Neural cell (in vitro differentiated cells): ENCODE measurements around the gene SH3BP4.

Source experiments
- CTCF ChIP-seq: fragments of 450-650 bp; IDR thresholded peaks from 2 replicates; pipeline ENCODE4 v1.5.1; 2014; ENCODE audit warnings: antibody characterized with exemption, mild to moderate bottlenecking, moderate library complexity; ENCODE audit not compliant: poor library complexity, severe bottlenecking
- EZH2 ChIP-seq: fragments of 200-600, 300-800 bp; shearing (Covaris generic), sonication (generic); IDR thresholded peaks from 2 replicates; pipeline ENCODE4 v1.6.1; 2014; ENCODE audit warnings: antibody characterized with exemption, low read length, borderline replicate concordance, mild to moderate bottlenecking; ENCODE audit not compliant: insufficient read depth, poor library complexity, severe bottlenecking
- POLR2AphosphoS5 ChIP-seq: IDR thresholded peaks from 2 replicates; pipeline ENCODE4 v1.6.1; 2012

DNA sequence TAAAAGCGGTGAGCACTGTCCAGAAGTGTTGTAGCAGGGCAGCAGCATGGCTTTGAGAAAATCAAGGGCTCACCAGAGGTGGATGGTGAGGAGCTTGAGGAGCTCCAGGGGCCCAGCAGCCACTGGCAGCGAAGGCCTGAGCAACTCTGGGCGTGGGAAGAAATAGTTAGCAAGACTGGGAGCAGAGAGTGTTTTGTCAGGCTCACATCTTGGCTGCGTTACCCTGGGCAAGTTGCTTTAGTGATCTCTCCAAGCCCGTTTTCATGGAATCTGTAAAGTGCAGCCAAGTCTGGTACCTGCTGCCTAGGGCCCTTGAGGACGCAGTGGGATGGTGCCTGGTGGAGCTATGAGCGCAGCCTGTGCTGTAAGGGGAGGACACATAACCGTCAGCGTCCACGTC, 78.3 kb downstream of the SH3BP4 start:
- no peak for TF ChIP-seq CTCF
- no peak for TF ChIP-seq POLR2AphosphoS5
- TF ChIP-seq EZH2: no peak
